Measurements from ENCODE around the gene EDEM1. TPM values are rescaled to one million over a fixed set of nuclear protein-coding genes. Genes with fewer than 3 reads are reported as not detected.

EDEM1 gene
- total RNA-seq, 1 donor from 2014 or later = 24.1 TPM

- Mint-ChIP-seq H3K27ac (no peak overlapping the region), H3K27me3 (peaks cover 2% of the 10 kb centered on the region), H3K9me3 (ENCODE audit: low read depth) (peaks cover 3% of the 10 kb centered on the region), H3K4me1 (ENCODE audit: low read depth) (peaks cover 3% of the 10 kb centered on the region), H3K36me3 (ENCODE audit: insufficient read depth) (no peaks in the 10 kb centered on the region), H3K4me3 (ENCODE audit: low read depth) (no peak overlapping the region)
- DNase-seq (ENCODE audit: low spot score, unreplicated experiment) = no peak
- no peak for TF ChIP-seq CTCF (IDR thresholded peaks at IDR 0.05; ENCODE audit: unreplicated experiment)
Observed at GRCh38 chr3:5264093-5264600, 76.6 kb downstream of the EDEM1 start.

DNA sequence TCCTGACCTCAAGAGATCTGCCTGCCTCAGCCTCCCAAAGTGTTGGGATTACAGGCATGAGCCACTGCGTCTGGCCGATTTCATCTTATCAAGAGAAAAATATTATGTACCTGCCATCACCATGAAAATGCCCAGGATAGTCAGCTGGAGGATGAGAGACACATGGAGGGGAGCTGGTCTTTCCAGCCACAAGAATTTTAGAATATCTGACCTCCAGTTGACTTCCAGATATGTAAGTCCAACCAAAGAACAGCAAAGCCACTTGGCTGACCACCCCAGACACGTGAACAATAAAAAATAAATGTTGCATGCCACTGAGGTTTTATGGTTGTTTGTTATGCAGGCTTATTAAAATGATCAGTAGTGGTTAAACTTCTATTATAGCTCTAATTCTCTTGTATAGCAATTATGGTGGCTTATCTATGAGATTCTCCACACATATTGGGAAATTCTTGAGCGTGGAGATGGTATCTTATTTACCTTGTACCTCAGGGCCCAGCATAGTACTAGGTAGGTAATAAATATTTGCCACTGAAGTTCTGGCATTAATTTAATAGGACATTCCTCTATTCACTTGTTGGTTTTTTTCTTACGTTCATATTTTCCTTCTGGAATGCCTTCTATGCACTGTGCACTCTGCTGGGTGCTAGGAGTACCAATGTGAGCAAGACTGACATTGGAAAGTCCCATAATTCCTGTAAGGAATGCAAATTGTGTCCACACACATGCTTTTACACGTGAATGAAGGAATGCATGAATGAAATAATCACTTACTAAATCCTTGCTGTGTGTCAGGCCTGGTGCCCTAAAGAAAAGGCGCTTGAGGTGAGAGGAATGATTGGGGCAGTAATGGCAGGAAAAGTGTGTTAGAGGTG is 77.6 kb downstream of the EDEM1 start:
- no peak for DNase-seq (ENCODE audit: low spot score, unreplicated experiment)

DNA sequence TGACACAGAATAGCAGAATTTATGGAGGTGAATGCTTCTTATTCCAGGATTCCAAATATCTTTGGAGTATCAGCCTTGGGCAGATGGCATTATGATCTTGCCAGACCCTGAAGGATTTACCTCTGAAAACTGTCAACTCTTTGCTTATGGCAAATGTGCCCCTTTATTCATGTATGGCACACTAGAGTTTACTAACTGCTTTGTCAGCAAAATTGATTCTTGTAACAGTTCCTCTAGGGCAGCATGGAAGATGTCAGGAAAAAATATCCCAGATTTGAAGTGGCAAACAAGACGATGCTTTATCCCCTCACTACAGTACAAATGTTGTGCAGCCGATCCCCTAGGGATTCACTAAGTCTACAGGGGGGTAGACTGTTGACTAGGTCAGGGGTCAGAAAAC is 79.7 kb downstream of the EDEM1 start:
- Mint-ChIP-seq H3K4me3 (ENCODE audit: low read depth) (no peak overlapping the region), H3K27me3 (peaks cover 2% of the 10 kb centered on the region), H3K27ac (no peak overlapping the region), H3K9me3 (ENCODE audit: low read depth) (no peaks in the 10 kb centered on the region), H3K4me1 (ENCODE audit: low read depth) (peaks cover under 1% of the 10 kb centered on the region), H3K36me3 (ENCODE audit: insufficient read depth) (no peaks in the 10 kb centered on the region)
- TF ChIP-seq CTCF (IDR thresholded peaks at IDR 0.05; ENCODE audit: unreplicated experiment) = no peak
- DNase-seq (ENCODE audit: low spot score, unreplicated experiment) = no peak

More for the DNA sequence above, 77.6 kb downstream of the EDEM1 start:
- Mint-ChIP-seq H3K27me3 (peaks cover 2% of the 10 kb centered on the region), H3K9me3 (ENCODE audit: low read depth) (peaks cover 3% of the 10 kb centered on the region), H3K4me3 (ENCODE audit: low read depth) (no peak overlapping the region), H3K27ac (no peak overlapping the region), H3K36me3 (ENCODE audit: insufficient read depth) (no peaks in the 10 kb centered on the region), H3K4me1 (ENCODE audit: low read depth) (peaks cover 3% of the 10 kb centered on the region)
- TF ChIP-seq CTCF (IDR thresholded peaks at IDR 0.05; ENCODE audit: unreplicated experiment) = no peak

GRCh38 chr3:5267889-5268288 is 80.4 kb downstream of the EDEM1 start:
- peaks cover 2% of the 10 kb centered on the region for H3K27me3 Mint-ChIP-seq
- H3K9me3 Mint-ChIP-seq (ENCODE audit: low read depth) = no peaks in the 10 kb centered on the region

More at GRCh38 chr3:5267889-5268288, 80.4 kb downstream of the EDEM1 start:
- Mint-ChIP-seq H3K4me1 (ENCODE audit: low read depth) (peaks cover 4% of the 10 kb centered on the region), H3K36me3 (ENCODE audit: insufficient read depth) (no peaks in the 10 kb centered on the region), H3K4me3 (ENCODE audit: low read depth) (no peak overlapping the region), H3K27ac (no peak overlapping the region)
- no peak for TF ChIP-seq CTCF (IDR thresholded peaks at IDR 0.05; ENCODE audit: unreplicated experiment)
- no peak for DNase-seq (ENCODE audit: low spot score, unreplicated experiment)

Small RNAs within 50 kb of the gene (microRNA-seq; reads per million reads assigned to microRNA genes)
- gene MIR4790 (ENCODE audit: borderline number of aligned reads, unreplicated experiment) = not detected

Other genes with a start within 250 kb of the EDEM1 start
- 1.1 and 1.3 TPM in 2 replicates for gene BHLHE40, start 208.3 kb upstream of the EDEM1 start, total RNA-seq
- gene ARL8B, start 65.4 kb upstream of the EDEM1 start, total RNA-seq = 36.8 and 37.7 TPM in 2 replicates